Vagina (tissue), 2 donors: ENCODE data around the gene RADX. TPM values are rescaled to one million over a fixed set of nuclear protein-coding genes. Genes with fewer than 3 reads are reported as not detected.
"Not testable (repeated sequence)": the region's sequence is repeated elsewhere in the genome, so short reads cannot be mapped to it uniquely, and the experiment has no call there.

Source experiments
- DNase-seq, 2 donors: peaks; one replicate each; pipeline ENCODE4 v3.0.0-alpha.2; 2017; ENCODE audit errors: extremely low spot score in 2 of 2
- H3K27ac ChIP-seq: fragments of 200-600 bp; sonication (generic); one replicate; pipeline ENCODE4 v1.5.1; 2019
- H3K27me3 ChIP-seq: fragments of 200-600 bp; sonication (generic); one replicate; pipeline ENCODE4 v1.5.1; 2019
- H3K36me3 ChIP-seq, 2 donors: fragments of 200-600 bp; sonication (generic); one replicate each; pipeline ENCODE4 v1.5.1; 2017 to 2019
- H3K4me1 ChIP-seq: fragments of 200-600 bp; sonication (generic); one replicate; pipeline ENCODE4 v1.5.1; 2019
- H3K4me3 ChIP-seq, 2 donors: fragments of 200-600 bp; sonication (generic); 1 replicate in 1 of 2; 2 replicates in 1 of 2; pipeline ENCODE4 v1.5.1; 2016 to 2019
- H3K9me3 ChIP-seq: fragments of 200-600 bp; sonication (generic); one replicate; pipeline ENCODE4 v1.5.1; 2019
- CTCF ChIP-seq, 3 experiments: fragments of 450-650 bp in 2 of 3; fragments of 200-600 bp in 1 of 3; sonication (generic) in 1 of 3; IDR thresholded peaks; one replicate each; pipeline ENCODE4 v1.5.1; 2017 to 2019; ENCODE audit warnings: antibody characterized with exemption in 3 of 3, mild to moderate bottlenecking in 2 of 3, moderate library complexity in 2 of 3
- POLR2A ChIP-seq, 2 donors: fragments of 450-650 bp; IDR thresholded peaks; one replicate each; pipeline ENCODE4 v1.6.1; 2017; ENCODE audit warnings: antibody characterized with exemption in 2 of 2, mild to moderate bottlenecking in 2 of 2, moderate library complexity in 2 of 2
- POLR2AphosphoS5 ChIP-seq, 2 donors: sonication (generic); formaldehyde crosslinking; IDR thresholded peaks; one replicate each; pipeline ENCODE4 v1.9.0; 2017; ENCODE audit warnings: antibody characterized with exemption in 2 of 2, mild to moderate bottlenecking in 2 of 2, low read depth in 1 of 2; ENCODE audit not compliant: insufficient read depth in 1 of 2
- intact Hi-C: fragments of 100-400 bp; cut with DNase I; formaldehyde crosslinking; loops from one replicate; pipeline ENCODE4 v1.15.1; 2023
- total RNA-seq: library from RNA; depleted of rRNA; stranded (reverse); fragments of >200 nt; gene quantifications from one replicate; pipeline ENCODE4 v1.2.3, GENCODE V29; 2016

Gene RADX
- total RNA-seq, 1 donor from 2014 or later, result 5.4 TPM

DNA sequence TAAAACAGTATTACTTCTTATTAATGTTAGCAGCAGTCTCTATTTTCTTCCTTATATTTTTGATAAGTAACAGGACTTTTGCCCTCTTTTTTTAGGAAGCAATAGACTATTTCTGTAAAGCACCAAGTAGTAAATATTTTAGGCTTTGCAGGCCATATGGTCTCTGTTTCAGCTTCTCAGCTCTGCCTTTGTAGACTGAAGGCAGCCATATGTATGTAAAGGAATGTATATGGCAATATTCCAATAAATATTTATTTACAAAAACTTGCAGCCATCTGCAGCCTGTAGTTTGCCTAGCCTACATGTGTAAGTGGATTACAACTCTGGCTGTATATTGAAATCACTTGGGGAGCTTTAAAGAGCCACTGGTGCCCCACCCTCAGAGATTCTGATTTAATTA, 15.0 kb downstream of the RADX start:
- H3K27ac ChIP-seq, result no peak overlapping the region
- no peaks in the 10 kb centered on the region for H3K36me3 ChIP-seq
- H3K4me1 ChIP-seq, result no peaks in the 10 kb centered on the region
- TF ChIP-seq POLR2AphosphoS5 (IDR thresholded peaks at IDR 0.05; ENCODE audit: insufficient read depth in 1 of 2, low read depth in 1 of 2), result no peak
- H3K27me3 ChIP-seq, result no peaks in the 10 kb centered on the region
- no peak overlapping the region for H3K4me3 ChIP-seq
- DNase-seq, result no peak
- no peaks in the 10 kb centered on the region for H3K9me3 ChIP-seq
- intact Hi-C loops, result no loop called here

GRCh38 chrX:106631615-106632014, 19.8 kb downstream of the RADX start:
- no peak overlapping the region for H3K4me3 ChIP-seq
- no peak for TF ChIP-seq CTCF (IDR thresholded peaks at IDR 0.05)
- TF ChIP-seq POLR2AphosphoS5 (IDR thresholded peaks at IDR 0.05; ENCODE audit: insufficient read depth in 1 of 2, low read depth in 1 of 2), result no peak
- TF ChIP-seq POLR2A (IDR thresholded peaks at IDR 0.05), result no peak
- H3K4me1 ChIP-seq, result no peaks in the 10 kb centered on the region
- DNase-seq, result no peak
- no peaks in the 10 kb centered on the region for H3K27me3 ChIP-seq
- intact Hi-C loops, result no loop called here
- no peaks in the 10 kb centered on the region for H3K9me3 ChIP-seq
- H3K27ac ChIP-seq, result no peak overlapping the region
- no peaks in the 10 kb centered on the region for H3K36me3 ChIP-seq

DNA sequence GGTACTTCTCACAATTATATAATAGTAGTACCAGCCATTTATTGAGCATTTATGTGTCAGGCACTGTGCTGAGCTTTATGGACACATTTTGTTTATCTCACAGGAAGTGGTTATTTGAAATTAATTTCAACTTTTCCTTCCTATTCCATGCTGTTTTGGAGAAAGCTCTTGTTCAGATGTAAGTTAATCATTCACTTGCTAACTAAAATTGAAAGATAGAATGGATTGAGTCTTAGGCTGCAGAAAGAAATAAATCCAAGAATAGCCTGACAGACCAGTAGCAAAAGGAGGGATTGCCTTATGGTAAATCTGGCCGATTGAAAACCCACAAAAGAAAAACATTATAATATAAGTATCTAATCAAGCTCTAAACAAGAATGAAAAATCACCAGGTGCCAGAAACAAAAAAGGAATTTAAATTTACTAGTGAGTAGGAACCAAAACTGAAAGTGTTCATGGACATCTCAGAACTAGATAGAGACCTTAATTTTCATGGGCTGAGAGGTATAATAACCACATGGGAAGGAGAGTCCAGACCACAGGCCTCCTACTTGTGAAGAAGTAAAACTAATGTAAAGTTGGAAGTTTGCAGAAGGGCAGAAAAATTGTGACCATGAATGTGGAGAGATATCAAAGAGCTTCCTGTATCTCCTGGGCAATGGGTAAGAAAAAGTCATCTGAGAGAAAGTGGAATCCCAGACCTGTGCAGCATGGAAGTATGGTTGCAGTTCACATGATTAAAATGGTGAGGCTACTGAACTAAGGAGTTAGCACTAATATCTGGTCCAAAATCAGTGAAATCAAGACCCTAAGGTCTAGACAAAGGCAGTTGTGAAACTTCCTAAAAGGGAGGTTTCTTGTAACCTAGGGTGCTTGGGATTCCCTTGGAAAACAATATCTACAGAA, 38.0 kb downstream of the RADX start:
- DNase-seq, result no peak
- TF ChIP-seq POLR2A (IDR thresholded peaks at IDR 0.05) (no peak), CTCF (IDR thresholded peaks at IDR 0.05) (no peak), POLR2AphosphoS5 (IDR thresholded peaks at IDR 0.05; ENCODE audit: insufficient read depth in 1 of 2, low read depth in 1 of 2) (no peak)
- no peaks in the 10 kb centered on the region for H3K9me3 ChIP-seq
- no peak overlapping the region for H3K27ac ChIP-seq
- no peak overlapping the region for H3K4me3 ChIP-seq
- intact Hi-C loops, result no loop called here
- H3K27me3 ChIP-seq, result no peaks in the 10 kb centered on the region
- no peaks in the 10 kb centered on the region for H3K4me1 ChIP-seq
- no peaks in the 10 kb centered on the region for H3K36me3 ChIP-seq

- H3K27ac ChIP-seq, DNase-seq, H3K36me3 ChIP-seq, H3K4me3 ChIP-seq, intact Hi-C loops, H3K27me3 ChIP-seq, H3K9me3 ChIP-seq, H3K4me1 ChIP-seq: not testable (repeated sequence)
Observed at GRCh38 chrX:106653625-106654024, 41.8 kb downstream of the RADX start.

- no peak overlapping the region for H3K4me3 ChIP-seq
- no peaks in the 10 kb centered on the region for H3K4me1 ChIP-seq
- H3K27me3 ChIP-seq, result no peaks in the 10 kb centered on the region
- TF ChIP-seq POLR2AphosphoS5 (IDR thresholded peaks at IDR 0.05; ENCODE audit: insufficient read depth in 1 of 2, low read depth in 1 of 2) (no peak), CTCF (IDR thresholded peaks at IDR 0.05) (no peak), POLR2A (IDR thresholded peaks at IDR 0.05) (no peak)
- H3K36me3 ChIP-seq, result no peaks in the 10 kb centered on the region
- no peaks in the 10 kb centered on the region for H3K9me3 ChIP-seq
- intact Hi-C loops, result no loop called here
- no peak for DNase-seq
- no peak overlapping the region for H3K27ac ChIP-seq
Observed at GRCh38 chrX:106670631-106671030, 58.9 kb downstream of the RADX start.

GRCh38 chrX:106672527-106672926, 60.7 kb downstream of the RADX start:
- no peak for DNase-seq
- Histone ChIP-seq H3K27me3 (no peaks in the 10 kb centered on the region), H3K36me3 (no peaks in the 10 kb centered on the region), H3K4me3 (no peak overlapping the region), H3K9me3 (no peaks in the 10 kb centered on the region), H3K27ac (no peak overlapping the region), H3K4me1 (no peaks in the 10 kb centered on the region)
- intact Hi-C loops, result no loop called here
- TF ChIP-seq POLR2A (IDR thresholded peaks at IDR 0.05) (no peak), POLR2AphosphoS5 (IDR thresholded peaks at IDR 0.05; ENCODE audit: insufficient read depth in 1 of 2, low read depth in 1 of 2) (peak in 1 of 2 donors; percentile 19)
